ENCODE results near the gene ZFR2. TPM values are rescaled to one million over a fixed set of nuclear protein-coding genes. Genes with fewer than 3 reads are reported as not detected.
"Not testable (repeated sequence)": the region's sequence is repeated elsewhere in the genome, so short reads cannot be mapped to it uniquely, and the experiment has no call there.

Gene ZFR2
- 0.23 TPM for polyA plus RNA-seq (2013, experiment 1 of 2; ENCODE audit: insufficient read length)
- 0.04 TPM for polyA plus RNA-seq (2013, experiment 2 of 2; ENCODE audit: insufficient read length)

GRCh38 chr19:3868770-3869456, at the start of gene ZFR2:
Gene ZFR2, minus strand, starts transcription at chr19:3869038. Its CDS starts 21 bp downstream, at chr19:3869017.
- no peak for DNase-seq

GRCh38 chr19:3916033-3916432, 47.2 kb upstream of the ZFR2 start:
- no peak for DNase-seq

- DNase-seq, result no peak
Measured at GRCh38 chr19:3914199-3914598, 45.4 kb upstream of the ZFR2 start.

GRCh38 chr19:3910105-3910504, 41.3 kb upstream of the ZFR2 start:
- DNase-seq, result no peak

- no peak for DNase-seq
Measured at GRCh38 chr19:3908266-3909054, 39.6 kb upstream of the ZFR2 start.

- no peak for DNase-seq
Measured at GRCh38 chr19:3907626-3908265, 38.9 kb upstream of the ZFR2 start.

GRCh38 chr19:3904233-3904632, 35.4 kb upstream of the ZFR2 start:
- no peak for DNase-seq

GRCh38 chr19:3902317-3902973, 33.6 kb upstream of the ZFR2 start:
- no peak for DNase-seq

GRCh38 chr19:3899531-3900294, 30.9 kb upstream of the ZFR2 start:
- no peak for DNase-seq

- DNase-seq, result no peak
Measured at GRCh38 chr19:3898426-3898825, 29.6 kb upstream of the ZFR2 start.

GRCh38 chr19:3897936-3898335, 29.1 kb upstream of the ZFR2 start:
- DNase-seq, result no peak

GRCh38 chr19:3895788-3896187, 26.9 kb upstream of the ZFR2 start:
- no peak for DNase-seq

GRCh38 chr19:3894959-3895358, 26.1 kb upstream of the ZFR2 start:
- DNase-seq, result not testable (repeated sequence)

GRCh38 chr19:3893509-3894179, 24.8 kb upstream of the ZFR2 start:
- DNase-seq, result no peak

GRCh38 chr19:3890591-3890990, 21.8 kb upstream of the ZFR2 start:
- DNase-seq, result no peak

- no peak for DNase-seq
Measured at GRCh38 chr19:3882041-3882384, 13.2 kb upstream of the ZFR2 start.

GRCh38 chr19:3881272-3882040, 12.6 kb upstream of the ZFR2 start:
- no peak for DNase-seq

GRCh38 chr19:3880471-3881271, 11.8 kb upstream of the ZFR2 start, which contains the start of gene ATCAY:
Gene ATCAY, plus strand, starts transcription at chr19:3880685. Its CDS starts 5,083 bp downstream, at chr19:3885768.
- DNase-seq, result no peak

- DNase-seq, result no peak
Measured at GRCh38 chr19:3879656-3880055, 10.8 kb upstream of the ZFR2 start.

- not testable (repeated sequence) for DNase-seq
Measured at GRCh38 chr19:3874695-3875094, 5.9 kb upstream of the ZFR2 start.

Data from fibroblast of skin of scalp (primary cell).